ENCODE measurements around the gene MRPL19.

GRCh38 chr2:75736276-75736675, 89.7 kb downstream of the MRPL19 start:
- TF ChIP-seq CTCF (IDR thresholded peaks at IDR 0.05) (no peak), POLR2A (IDR thresholded peaks at IDR 0.05) (no peak)

Data from adrenal gland (tissue), 5 donors.